Stomach (tissue), 9 donors: Measurements from ENCODE around the gene ARID5A. TPM values are rescaled to one million over a fixed set of nuclear protein-coding genes. Genes with fewer than 3 reads are reported as not detected.

Experiments used
- DNase-seq, 2 donors: peaks; one replicate each; pipeline versions ENCODE4 v3.0.0 to v3.0.0-alpha.2; 2013 to 2019
- H3K27ac ChIP-seq, 5 donors: fragments of 200-600 bp in 4 of 5; sonication (generic) in 4 of 5; one replicate each; pipeline ENCODE4 v1.5.1; 2013 to 2019; ENCODE audit warnings: mild to moderate bottlenecking in 1 of 5, moderate library complexity in 1 of 5
- H3K27me3 ChIP-seq, 3 donors: fragments of 200-600 bp; sonication (generic); one replicate each; pipeline ENCODE4 v1.5.1; 2017 to 2019; ENCODE audit warnings: mixed run types in 1 of 3
- H3K36me3 ChIP-seq, 4 donors: fragments of 200-600 bp; sonication (generic); 1 replicate in 3 of 4; 2 replicates in 1 of 4; pipeline ENCODE4 v1.5.1; 2016 to 2019
- H3K4me1 ChIP-seq, 4 donors: fragments of 200-600 bp; sonication (generic); one replicate each; pipeline ENCODE4 v1.5.1; 2016 to 2019
- H3K4me3 ChIP-seq, 4 donors: fragments of 200-600 bp; sonication (generic) in 3 of 4; one replicate each; pipeline ENCODE4 v1.5.1; 2016 to 2019; ENCODE audit warnings: mild to moderate bottlenecking in 1 of 4
- H3K9me3 ChIP-seq, 4 donors: fragments of 200-600 bp; sonication (generic); one replicate each; pipeline ENCODE4 v1.5.1; 2016 to 2019
- CTCF ChIP-seq, 7 experiments: fragments of 450-650 bp in 4 of 7; fragments of 200-600 bp in 3 of 7; sonication (generic) in 3 of 7; IDR thresholded peaks; one replicate each; pipeline ENCODE4 v1.5.1; 2016 to 2019; ENCODE audit warnings: antibody characterized with exemption in 7 of 7, control low read depth in 2 of 7, mild to moderate bottlenecking in 1 of 7
- EP300 ChIP-seq: sonication (generic); formaldehyde crosslinking; IDR thresholded peaks from one replicate; pipeline ENCODE4 v1.6.1; 2017; ENCODE audit warnings: antibody characterized with exemption
- POLR2A ChIP-seq, 4 donors: fragments of 450-650 bp; IDR thresholded peaks; one replicate each; pipeline ENCODE4 v1.6.1; 2016; ENCODE audit warnings: antibody characterized with exemption in 4 of 4, control low read depth in 2 of 4, mild to moderate bottlenecking in 1 of 4, moderate library complexity in 1 of 4
- POLR2AphosphoS5 ChIP-seq, 3 donors: sonication (generic); formaldehyde crosslinking; IDR thresholded peaks; one replicate each; pipeline ENCODE4 v1.6.1; 2016; ENCODE audit warnings: antibody characterized with exemption in 3 of 3
- WGBS, 5 donors: extraction: QIAGEN DNeasy Blood & Tissue Kit in 3 of 5; methylation state at CpG; one replicate each; pipeline versions ENCODE4 v1.1.5 to v1.1.7; 2013 to 2018; 5-methylcytosine and 5-hydroxymethylcytosine counted together
- intact Hi-C: fragments of 100-400 bp; cut with DNase I; formaldehyde crosslinking; loops from one replicate; pipeline ENCODE4 v1.15.1; 2023; ENCODE audit warnings: low total_unique reads
- polyA plus RNA-seq, 3 donors: library from polyadenylated mRNA; stranded (reverse); fragments of 200-250 nt; gene quantifications; one replicate each; pipeline ENCODE4 v1.2.3, GENCODE V29; 2013
- total RNA-seq, 5 donors: library from RNA; depleted of rRNA; stranded (reverse); fragments of >200 nt; gene quantifications; one replicate each; pipeline versions ENCODE4 v1.1.0 to v1.2.3, GENCODE V29; 2014 to 2016
- donor health status: healthy with polysubstance abuse.
- donor health status: Bipolar disorder and iron deficiency.
- donor health status: healthy.

Gene ARID5A
- total and polyA plus RNA-seq, 8 donors = 1.2 to 26.8 (median 14.6) TPM

- intact Hi-C loops = no loop called here
Measured at GRCh38 chr2:96550787-96551604, 14.4 kb downstream of the ARID5A start.

GRCh38 chr2:96551605-96552314 is 15.2 kb downstream of the ARID5A start:
- Histone ChIP-seq H3K27ac (no peak overlapping the region), H3K9me3 (no peaks in the 10 kb centered on the region), H3K36me3 (peaks cover 36 to 66% (median 62%) of the 10 kb centered on the region in 4 donors), H3K27me3 (no peaks in the 10 kb centered on the region), H3K4me1 (peaks cover 0 to 39% (median 26%) of the 10 kb centered on the region in 4 donors), H3K4me3 (no peak overlapping the region)
- TF ChIP-seq EP300 = no peak
- TF ChIP-seq CTCF (IDR thresholded peaks at IDR 0.05) = no peak
- TF ChIP-seq POLR2AphosphoS5 (IDR thresholded peaks at IDR 0.05) = no peak
- no peak for TF ChIP-seq POLR2A (IDR thresholded peaks at IDR 0.05)
- intact Hi-C loops = no loop called here
- 93 to 97% (median 96%) methylated on average over 21 to 25 of the region's 25 CpGs for WGBS, 5 donors
- no peak for DNase-seq

More at GRCh38 chr2:96550787-96551604, 14.4 kb downstream of the ARID5A start:
- Histone ChIP-seq H3K27me3 (no peaks in the 10 kb centered on the region), H3K4me3 (no peak overlapping the region), H3K27ac (peak overlapping the region in 1 of 5 donors; percentile 20), H3K9me3 (no peaks in the 10 kb centered on the region), H3K4me1 (peaks cover 0 to 41% (median 28%) of the 10 kb centered on the region in 4 donors), H3K36me3 (peaks cover 36 to 71% (median 62%) of the 10 kb centered on the region in 4 donors)
- no peak for TF ChIP-seq POLR2A (IDR thresholded peaks at IDR 0.05)
- TF ChIP-seq CTCF (IDR thresholded peaks at IDR 0.05) = no peak
- TF ChIP-seq EP300 = no peak
- TF ChIP-seq POLR2AphosphoS5 (IDR thresholded peaks at IDR 0.05) = no peak
- 87 to 95% (median 91%) methylated on average over 7 to 14 of the region's 14 CpGs for WGBS, 5 donors
- DNase-seq = no peak

- Histone ChIP-seq H3K9me3 (no peaks in the 10 kb centered on the region), H3K27me3 (no peaks in the 10 kb centered on the region), H3K27ac (no peak overlapping the region), H3K36me3 (peaks cover 36 to 58% (median 55%) of the 10 kb centered on the region in 4 donors), H3K4me1 (peaks cover 0 to 31% (median 18%) of the 10 kb centered on the region in 4 donors), H3K4me3 (no peak overlapping the region)
- DNase-seq = no peak
- WGBS, 5 donors = 86 to 89% (median 87%) methylated on average over 15 to 18 of the region's 18 CpGs
- intact Hi-C loops = no loop called here
- TF ChIP-seq POLR2A (IDR thresholded peaks at IDR 0.05) = no peak
- no peak for TF ChIP-seq EP300
- no peak for TF ChIP-seq CTCF (IDR thresholded peaks at IDR 0.05)
- TF ChIP-seq POLR2AphosphoS5 (IDR thresholded peaks at IDR 0.05) = no peak
Measured at GRCh38 chr2:96552315-96553175, 16.0 kb downstream of the ARID5A start.
